Upper lobe of left lung (tissue), 4 donors: ENCODE data around the gene ALG10.

ENCODE experiments used
- POLR2A ChIP-seq, 4 donors: fragments of 450-650 bp; IDR thresholded peaks; one replicate each; pipeline ENCODE4 v1.5.1; 2016 to 2017; ENCODE audit warnings: antibody characterized with exemption in 4 of 4, mild to moderate bottlenecking in 2 of 4
- TF ChIP-seq, protein P1 (sequence below), 6 experiments: fragments of 450-650 bp in 4 of 6; fragments of 200-600 bp in 2 of 6; sonication (generic) in 2 of 6; IDR thresholded peaks; one replicate each; pipeline ENCODE4 v1.5.1; 2016 to 2019; ENCODE audit warnings: antibody characterized with exemption in 6 of 6

DNA sequence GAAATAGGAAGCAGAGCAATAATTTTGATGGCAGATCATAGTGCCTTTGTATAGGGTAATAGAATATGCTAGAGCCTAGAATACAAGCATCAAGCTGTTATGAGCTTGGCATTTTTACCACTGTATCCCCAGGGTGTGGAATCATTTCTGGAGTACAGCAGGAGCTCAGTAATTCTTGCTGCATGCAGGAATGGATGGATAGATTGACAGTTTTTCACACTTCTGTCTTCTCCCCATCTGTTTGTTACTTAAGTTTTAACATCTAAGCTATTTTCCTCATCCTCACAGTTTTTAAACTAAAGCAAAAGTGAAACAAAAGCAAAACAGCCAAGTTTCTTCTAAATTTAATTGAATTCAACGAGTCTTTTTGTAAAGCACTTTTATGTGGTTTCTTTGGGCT lies 32.6 kb downstream of the ALG10 start:
- no peak for TF ChIP-seq POLR2A (IDR thresholded peaks at IDR 0.05)
- TF ChIP-seq, protein P1, sequence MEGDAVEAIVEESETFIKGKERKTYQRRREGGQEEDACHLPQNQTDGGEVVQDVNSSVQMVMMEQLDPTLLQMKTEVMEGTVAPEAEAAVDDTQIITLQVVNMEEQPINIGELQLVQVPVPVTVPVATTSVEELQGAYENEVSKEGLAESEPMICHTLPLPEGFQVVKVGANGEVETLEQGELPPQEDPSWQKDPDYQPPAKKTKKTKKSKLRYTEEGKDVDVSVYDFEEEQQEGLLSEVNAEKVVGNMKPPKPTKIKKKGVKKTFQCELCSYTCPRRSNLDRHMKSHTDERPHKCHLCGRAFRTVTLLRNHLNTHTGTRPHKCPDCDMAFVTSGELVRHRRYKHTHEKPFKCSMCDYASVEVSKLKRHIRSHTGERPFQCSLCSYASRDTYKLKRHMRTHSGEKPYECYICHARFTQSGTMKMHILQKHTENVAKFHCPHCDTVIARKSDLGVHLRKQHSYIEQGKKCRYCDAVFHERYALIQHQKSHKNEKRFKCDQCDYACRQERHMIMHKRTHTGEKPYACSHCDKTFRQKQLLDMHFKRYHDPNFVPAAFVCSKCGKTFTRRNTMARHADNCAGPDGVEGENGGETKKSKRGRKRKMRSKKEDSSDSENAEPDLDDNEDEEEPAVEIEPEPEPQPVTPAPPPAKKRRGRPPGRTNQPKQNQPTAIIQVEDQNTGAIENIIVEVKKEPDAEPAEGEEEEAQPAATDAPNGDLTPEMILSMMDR (IDR thresholded peaks at IDR 0.05), result no peak
